Panc1 (cell line): ENCODE results near the gene CORO2A.

Experiments used
- CTCF ChIP-seq: fragments of 450-650 bp; IDR thresholded peaks from 2 replicates; pipeline ENCODE4 v1.5.1; 2017; ENCODE audit warnings: mild to moderate bottlenecking
- REST ChIP-seq, 2 experiments: IDR thresholded peaks; 2 replicates each; pipeline ENCODE4 v1.6.1; 2011 to 2012; ENCODE audit warnings: low read depth in 2 of 2, control low read depth in 1 of 2, low read length in 1 of 2, mild to moderate bottlenecking in 1 of 2, moderate library complexity in 1 of 2; ENCODE audit not compliant: insufficient read depth in 1 of 2

- TF ChIP-seq CTCF: no peak
- no peak for TF ChIP-seq REST (IDR thresholded peaks at IDR 0.05; ENCODE audit: insufficient read depth in 1 of 2, low read depth in 2 of 2, low read length in 1 of 2)
Observed at GRCh38 chr9:98236901-98237487, 44.6 kb upstream of the CORO2A start.
